ENCODE measurements around the gene PAMR1. TPM values are rescaled to one million over a fixed set of nuclear protein-coding genes. Genes with fewer than 3 reads are reported as not detected.

PAMR1 gene
- total and polyA plus RNA-seq, 2 donors (not counting 3 experiments of a cell fraction or from before 2014, with no cell fraction given) = not detected

- dilution Hi-C loops (cut with MboI; ENCODE audit: extremely low pct_ligation_motif_present, low sequenced_read_pairs) = no loop called here
- Histone ChIP-seq H3K9me1 (replicated peaks; ENCODE audit: control insufficient read depth, extremely low read depth, insufficient read depth, low read length) (no peaks in the 10 kb centered on the region), H3K79me2 (ENCODE audit: control insufficient read depth, insufficient read depth, low read length) (no peaks in the 10 kb centered on the region), H3K27ac (ENCODE audit: insufficient read depth, low read depth, low read length) (no peak overlapping the region), H3K9ac (replicated peaks; ENCODE audit: extremely low read depth, insufficient read depth, low read length) (no peak overlapping the region), H3K4me3 (replicated peaks in 1 of 3; ENCODE audit: insufficient read depth in 1 of 3, low read depth in 1 of 3, low read length in 3 of 3) (no peak overlapping the region), H2AFZ (ENCODE audit: low read depth, low read length) (no peak overlapping the region), H3K4me2 (ENCODE audit: insufficient read depth, low read length) (no peak overlapping the region), H3K27me3 (ENCODE audit: control insufficient read depth in 2 of 2, insufficient read depth in 2 of 2, low read length in 2 of 2) (peaks cover 8% of the 10 kb centered on the region in 2 experiments), H4K20me1 (replicated peaks; ENCODE audit: control insufficient read depth, extremely low read depth, insufficient read depth, low read length) (no peaks in the 10 kb centered on the region), H3K36me3 (ENCODE audit: control insufficient read depth in 2 of 2, extremely low read depth in 1 of 2, insufficient read depth in 2 of 2, low read length in 2 of 2) (no peaks in the 10 kb centered on the region), H3K9me3 (replicated peaks; ENCODE audit: control insufficient read depth, insufficient read depth, low read length) (no peaks in the 10 kb centered on the region), H3K4me1 (ENCODE audit: control insufficient read depth, extremely low read depth, insufficient read depth, low read length) (no peaks in the 10 kb centered on the region)
- DNase-seq (ENCODE audit: low read depth, low spot score) (no peak), FAIRE-seq (no peak)
- TF ChIP-seq FOS (IDR thresholded peaks at IDR 0.05; ENCODE audit: borderline replicate concordance, insufficient read depth, low read length) (no peak), JUN (IDR thresholded peaks at IDR 0.05; ENCODE audit: borderline replicate concordance, insufficient read depth, insufficient read length, low read depth) (no peak), EZH2 (IDR thresholded peaks at IDR 0.05; ENCODE audit: borderline replicate concordance, low read depth, low read length, severe bottlenecking) (no peak), GATA2 (IDR thresholded peaks at IDR 0.05; ENCODE audit: insufficient read depth, insufficient read length, low read depth, low read length) (no peak), MYC (IDR thresholded peaks at IDR 0.05; ENCODE audit: low read depth, low read length) (no peak), POLR2A (IDR thresholded peaks at IDR 0.05; ENCODE audit: low read depth, low read length) (no peak), MAX (IDR thresholded peaks at IDR 0.05; ENCODE audit: insufficient read depth, insufficient read length) (no peak), POLR2AphosphoS5 (IDR thresholded peaks at IDR 0.05; ENCODE audit: insufficient read depth, low read depth, low read length) (no peak), CTCF (IDR thresholded peaks at IDR 0.05; ENCODE audit: extremely low read depth in 1 of 2, insufficient read depth in 1 of 2, low read depth in 1 of 2, low read length in 2 of 2) (no peak)
- intact Hi-C loops (cut with micrococcal nuclease) = loop anchor here (10.0 kb wide), 1 partner anchor 992 kb away; no protein-coding TSS in a partner anchor
- no TSS peak for BruUV-seq (replicated peaks)
- POLR2A ChIA-PET = no interaction called here
- CTCF ChIA-PET = interaction anchor here (0.9 kb wide), 1 partner anchor 486 kb away, joined by 3 read pairs; no protein-coding TSS in a partner anchor
Measured at GRCh38 chr11:35483131-35483820, 42.1 kb downstream of the PAMR1 start.
